Measurements from ENCODE around the gene DNAJC15. TPM values are rescaled to one million over a fixed set of nuclear protein-coding genes. Genes with fewer than 3 reads are reported as not detected.

The DNAJC15 gene
- total RNA-seq, 1 donor from 2014 or later, result 2.3 TPM

- Histone ChIP-seq H3K27ac (no peak overlapping the region), H3K4me3 (no peak overlapping the region), H3K36me3 (peaks cover 0 to 3% of the 10 kb centered on the region in 2 donors), H3K27me3 (no peaks in the 10 kb centered on the region), H3K9me3 (peaks cover 0 to 3% of the 10 kb centered on the region in 2 donors), H3K4me1 (no peaks in the 10 kb centered on the region)
- TF ChIP-seq, protein P1, sequence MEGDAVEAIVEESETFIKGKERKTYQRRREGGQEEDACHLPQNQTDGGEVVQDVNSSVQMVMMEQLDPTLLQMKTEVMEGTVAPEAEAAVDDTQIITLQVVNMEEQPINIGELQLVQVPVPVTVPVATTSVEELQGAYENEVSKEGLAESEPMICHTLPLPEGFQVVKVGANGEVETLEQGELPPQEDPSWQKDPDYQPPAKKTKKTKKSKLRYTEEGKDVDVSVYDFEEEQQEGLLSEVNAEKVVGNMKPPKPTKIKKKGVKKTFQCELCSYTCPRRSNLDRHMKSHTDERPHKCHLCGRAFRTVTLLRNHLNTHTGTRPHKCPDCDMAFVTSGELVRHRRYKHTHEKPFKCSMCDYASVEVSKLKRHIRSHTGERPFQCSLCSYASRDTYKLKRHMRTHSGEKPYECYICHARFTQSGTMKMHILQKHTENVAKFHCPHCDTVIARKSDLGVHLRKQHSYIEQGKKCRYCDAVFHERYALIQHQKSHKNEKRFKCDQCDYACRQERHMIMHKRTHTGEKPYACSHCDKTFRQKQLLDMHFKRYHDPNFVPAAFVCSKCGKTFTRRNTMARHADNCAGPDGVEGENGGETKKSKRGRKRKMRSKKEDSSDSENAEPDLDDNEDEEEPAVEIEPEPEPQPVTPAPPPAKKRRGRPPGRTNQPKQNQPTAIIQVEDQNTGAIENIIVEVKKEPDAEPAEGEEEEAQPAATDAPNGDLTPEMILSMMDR (IDR thresholded peaks at IDR 0.05), result no peak
- intact Hi-C loops (cut with DNase I), result no loop called here
- no peak for DNase-seq (ENCODE audit: low spot score in 2 of 2)
Measured at GRCh38 chr13:43094901-43095300, 71.5 kb downstream of the DNAJC15 start.

DNA sequence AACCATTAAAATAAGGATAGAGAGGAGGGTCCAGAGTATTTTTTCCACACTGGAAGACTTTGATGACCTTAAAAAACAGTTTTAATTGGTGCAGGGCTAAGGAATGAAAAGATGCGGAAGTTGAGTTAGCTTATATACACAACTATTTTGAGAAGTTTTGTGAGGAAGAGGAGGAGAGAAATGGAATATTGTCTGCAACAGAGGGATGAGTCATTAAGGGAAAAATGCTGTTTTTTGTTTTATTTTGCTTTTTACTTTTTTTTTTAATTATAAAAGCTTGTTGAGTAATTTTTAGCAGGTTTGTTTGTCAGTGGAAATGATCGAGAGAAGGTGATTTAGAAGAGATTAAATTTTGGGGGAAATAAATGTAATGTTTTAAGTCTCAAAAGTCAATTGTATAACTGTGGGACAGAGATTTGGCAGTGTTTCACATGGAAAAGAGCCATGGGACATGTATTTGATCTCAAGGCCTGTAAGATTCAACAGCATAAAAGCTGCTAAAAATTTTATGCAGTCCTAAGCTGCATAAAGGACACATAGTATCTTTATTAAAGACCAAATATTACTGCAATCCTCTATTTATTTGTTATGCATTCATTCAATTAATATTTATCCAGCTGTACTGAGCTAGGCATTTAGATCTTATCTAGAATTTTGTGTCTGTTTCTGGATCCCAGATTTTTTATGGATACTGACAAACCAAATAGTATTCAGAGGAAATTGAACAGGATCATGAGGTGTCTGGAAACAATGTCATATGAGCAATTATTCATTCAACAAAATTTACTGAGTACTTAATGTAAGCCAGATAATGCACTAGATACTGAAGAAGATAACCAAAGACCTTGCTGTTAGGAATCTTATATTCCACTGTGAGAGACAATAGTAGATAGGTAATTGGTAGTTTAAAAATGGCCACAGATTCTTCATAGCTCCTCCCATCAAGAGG lies 72.7 kb downstream of the DNAJC15 start:
- no peak overlapping the region for H3K27ac ChIP-seq
- TF ChIP-seq, protein P1 (IDR thresholded peaks at IDR 0.05), result no peak
- no peaks in the 10 kb centered on the region for H3K36me3 ChIP-seq

GRCh38 chr13:43100667-43101066 lies 77.3 kb downstream of the DNAJC15 start:
- Histone ChIP-seq H3K4me3 (no peak overlapping the region), H3K4me1 (no peaks in the 10 kb centered on the region), H3K27ac (no peak overlapping the region), H3K27me3 (no peaks in the 10 kb centered on the region), H3K9me3 (no peaks in the 10 kb centered on the region), H3K36me3 (no peaks in the 10 kb centered on the region)
- DNase-seq (ENCODE audit: low spot score in 2 of 2), result no peak
- intact Hi-C loops (cut with DNase I), result no loop called here
- TF ChIP-seq, protein P1 (IDR thresholded peaks at IDR 0.05), result no peak

More for the DNA sequence above, 72.7 kb downstream of the DNAJC15 start:
- intact Hi-C loops (cut with DNase I), result no loop called here
- H3K9me3 ChIP-seq, result no peaks in the 10 kb centered on the region
- no peaks in the 10 kb centered on the region for H3K27me3 ChIP-seq
- DNase-seq (ENCODE audit: low spot score in 2 of 2), result no peak
- no peaks in the 10 kb centered on the region for H3K4me1 ChIP-seq
- no peak overlapping the region for H3K4me3 ChIP-seq

DNA sequence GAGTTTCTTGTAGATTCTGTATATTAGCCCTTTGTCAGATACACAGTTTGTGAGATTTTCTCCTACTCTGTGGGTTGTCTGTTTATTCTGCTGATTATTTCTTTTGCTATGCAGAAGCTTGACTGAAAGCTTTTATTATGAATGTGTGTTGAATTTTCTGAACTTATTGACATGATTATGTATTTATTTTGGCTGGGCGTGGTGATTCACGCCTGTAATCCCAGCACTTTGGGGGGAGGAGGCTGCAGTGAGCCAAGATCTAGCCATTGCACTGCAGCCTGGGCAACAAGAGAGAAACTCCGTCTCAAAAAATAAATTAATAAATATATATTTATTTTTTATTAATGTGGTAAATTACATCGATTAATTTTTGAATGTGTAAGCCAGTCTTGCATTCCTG lies 78.9 kb downstream of the DNAJC15 start:
- Histone ChIP-seq H3K9me3 (no peaks in the 10 kb centered on the region), H3K4me1 (no peaks in the 10 kb centered on the region), H3K27ac (no peak overlapping the region), H3K4me3 (no peak overlapping the region), H3K36me3 (no peaks in the 10 kb centered on the region), H3K27me3 (no peaks in the 10 kb centered on the region)
- intact Hi-C loops (cut with DNase I), result no loop called here
- TF ChIP-seq, protein P1 (IDR thresholded peaks at IDR 0.05), result no peak
- no peak for DNase-seq (ENCODE audit: low spot score in 2 of 2)

DNA sequence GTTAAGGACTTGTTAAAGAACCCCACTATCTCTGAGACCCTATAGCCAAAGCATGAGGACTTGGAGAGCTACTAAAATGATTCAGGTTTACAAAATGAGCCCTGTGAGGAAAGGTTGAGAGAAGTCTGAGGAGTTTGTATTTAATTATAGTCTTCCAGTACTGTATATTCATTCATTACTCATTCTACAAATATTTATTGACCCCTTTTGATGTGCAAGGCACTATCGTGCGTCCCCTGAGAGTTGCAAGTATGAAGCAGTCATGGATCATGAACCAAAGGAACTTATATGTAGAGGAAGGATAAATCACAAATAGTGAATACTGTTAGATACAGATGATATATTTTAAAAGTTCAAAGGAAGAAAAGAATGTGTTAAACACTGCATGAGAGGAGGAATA lies 84.4 kb downstream of the DNAJC15 start:
- no peak overlapping the region for H3K4me3 ChIP-seq
- TF ChIP-seq, protein P1 (IDR thresholded peaks at IDR 0.05), result no peak
- DNase-seq (ENCODE audit: low spot score in 2 of 2), result no peak
- intact Hi-C loops (cut with DNase I), result no loop called here
- no peak overlapping the region for H3K27ac ChIP-seq
- H3K9me3 ChIP-seq, result no peaks in the 10 kb centered on the region
- H3K27me3 ChIP-seq, result no peaks in the 10 kb centered on the region
- peaks cover 4 to 7% of the 10 kb centered on the region in 2 donors for H3K36me3 ChIP-seq
- no peaks in the 10 kb centered on the region for H3K4me1 ChIP-seq

Data from ascending aorta (tissue), 2 donors.